Calu3 (cell line): ENCODE measurements around the gene PYGO1. TPM values are rescaled to one million over a fixed set of nuclear protein-coding genes. Genes with fewer than 3 reads are reported as not detected.

Source experiments
- BruUV-seq: library from RNA; stranded (reverse); fragments of 400-500 nt; replicated peaks from 2 replicates; lab custom pipeline; 2021; lab: Mats Ljungman, UMichigan
- CTCF ChIA-PET: fragments of 300-600 bp; sonication (Branson Sonifier 250); formaldehyde crosslinking; loops from one replicate; lab custom pipeline; 2022; ENCODE audit warnings: antibody characterized with exemption; lab: Charles Lee
- DNase-seq: peaks from one replicate; pipeline ENCODE4 v3.0.0; 2022
- H3K27ac Mint-ChIP-seq: one replicate; pipeline ENCODE4 v1.8.0; 2022; ENCODE audit warnings: mixed read lengths; ENCODE audit not compliant: unreplicated experiment
- H3K27me3 Mint-ChIP-seq: one replicate; pipeline ENCODE4 v1.8.0; 2022; ENCODE audit warnings: mixed read lengths; ENCODE audit not compliant: unreplicated experiment
- H3K36me3 Mint-ChIP-seq: one replicate; pipeline ENCODE4 v1.8.0; 2022; ENCODE audit warnings: mild to moderate bottlenecking, moderate library complexity, mixed read lengths; ENCODE audit not compliant: insufficient read depth, unreplicated experiment
- H3K4me1 Mint-ChIP-seq: one replicate; pipeline ENCODE4 v1.8.0; 2022; ENCODE audit warnings: mild to moderate bottlenecking, low read depth, mixed read lengths; ENCODE audit not compliant: unreplicated experiment
- H3K4me3 Mint-ChIP-seq: one replicate; pipeline ENCODE4 v1.8.0; 2022; ENCODE audit warnings: mild to moderate bottlenecking, low read depth, moderate library complexity, mixed read lengths; ENCODE audit not compliant: unreplicated experiment
- H3K9me3 Mint-ChIP-seq: one replicate; pipeline ENCODE4 v1.8.0; 2022; ENCODE audit warnings: low read depth, mixed read lengths; ENCODE audit not compliant: unreplicated experiment
- intact Hi-C: fragments of 100-400 bp; cut with micrococcal nuclease; formaldehyde crosslinking; loops from one replicate; pipeline ENCODE4 v1.10.0; 2022; ENCODE audit not compliant: unreplicated experiment
- total RNA-seq: library from RNA; stranded (reverse); gene quantifications from 2 replicates; pipeline ENCODE4 v1.2.3, GENCODE V29; 2022
- TF ChIP-seq, protein P1 (sequence below): fragments of 200-600 bp; IDR thresholded peaks from one replicate; pipeline ENCODE4 v1.8.0; 2022; ENCODE audit warnings: antibody characterized with exemption; ENCODE audit not compliant: unreplicated experiment

The PYGO1 gene
- total RNA-seq, 1 experiment from 2014 or later = 2.8 TPM

DNA sequence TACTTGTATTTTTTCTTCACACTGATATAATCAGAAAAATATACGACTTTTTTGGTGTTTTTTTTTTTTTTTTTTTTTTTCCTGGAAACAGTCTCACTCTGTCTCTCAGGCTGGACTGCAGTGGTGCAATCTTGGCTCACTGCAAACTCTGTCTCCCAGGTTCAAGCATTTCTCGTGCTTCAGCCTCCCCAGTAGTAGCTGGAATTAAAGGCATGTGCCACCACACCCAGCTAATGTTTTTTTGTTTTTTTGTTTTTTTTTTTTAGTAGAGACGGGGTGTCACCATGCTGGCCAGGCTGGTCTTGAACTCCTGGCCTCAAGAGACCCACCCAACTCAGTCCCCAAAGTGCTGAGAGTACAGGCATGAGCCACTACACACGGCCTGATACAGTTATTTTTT lies 59.3 kb downstream of the PYGO1 start:
- Mint-ChIP-seq H3K4me3 (no peak overlapping the region), H3K36me3 (no peaks in the 10 kb centered on the region), H3K27ac (no peak overlapping the region), H3K27me3 (peaks cover 10% of the 10 kb centered on the region), H3K4me1 (peaks cover 7% of the 10 kb centered on the region), H3K9me3 (no peaks in the 10 kb centered on the region)
- BruUV-seq = no TSS peak
- intact Hi-C loops = loop anchor here (10.0 kb wide), 1 partner anchor 266 kb away; no protein-coding TSS in a partner anchor
- TF ChIP-seq, protein P1, sequence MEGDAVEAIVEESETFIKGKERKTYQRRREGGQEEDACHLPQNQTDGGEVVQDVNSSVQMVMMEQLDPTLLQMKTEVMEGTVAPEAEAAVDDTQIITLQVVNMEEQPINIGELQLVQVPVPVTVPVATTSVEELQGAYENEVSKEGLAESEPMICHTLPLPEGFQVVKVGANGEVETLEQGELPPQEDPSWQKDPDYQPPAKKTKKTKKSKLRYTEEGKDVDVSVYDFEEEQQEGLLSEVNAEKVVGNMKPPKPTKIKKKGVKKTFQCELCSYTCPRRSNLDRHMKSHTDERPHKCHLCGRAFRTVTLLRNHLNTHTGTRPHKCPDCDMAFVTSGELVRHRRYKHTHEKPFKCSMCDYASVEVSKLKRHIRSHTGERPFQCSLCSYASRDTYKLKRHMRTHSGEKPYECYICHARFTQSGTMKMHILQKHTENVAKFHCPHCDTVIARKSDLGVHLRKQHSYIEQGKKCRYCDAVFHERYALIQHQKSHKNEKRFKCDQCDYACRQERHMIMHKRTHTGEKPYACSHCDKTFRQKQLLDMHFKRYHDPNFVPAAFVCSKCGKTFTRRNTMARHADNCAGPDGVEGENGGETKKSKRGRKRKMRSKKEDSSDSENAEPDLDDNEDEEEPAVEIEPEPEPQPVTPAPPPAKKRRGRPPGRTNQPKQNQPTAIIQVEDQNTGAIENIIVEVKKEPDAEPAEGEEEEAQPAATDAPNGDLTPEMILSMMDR = no peak
- DNase-seq = no peak
- CTCF ChIA-PET = interaction anchor here (0.8 to 0.9 kb wide), 2 partner anchors 12 to 98 kb away, joined by 4 to 5 read pairs; no protein-coding TSS in a partner anchor

DNA sequence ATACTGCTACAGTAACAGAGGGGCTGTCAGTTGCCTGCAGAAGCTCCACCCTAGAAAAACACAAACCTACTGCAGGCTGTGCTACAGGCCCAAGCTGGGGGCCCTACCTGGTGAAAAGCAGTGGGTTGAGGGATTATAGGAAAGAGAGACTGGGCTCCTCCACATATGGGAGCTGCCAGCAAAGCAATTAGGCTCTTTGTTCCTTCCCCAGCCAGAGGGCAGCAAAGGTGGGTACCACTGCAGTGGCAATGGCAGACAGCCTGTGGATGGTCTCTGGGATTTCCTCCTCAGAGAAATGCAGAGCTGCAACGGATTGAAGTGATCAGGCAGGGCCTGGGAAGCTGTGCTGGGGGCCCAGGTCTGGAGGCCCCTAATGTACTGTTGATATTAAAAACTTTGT lies 61.0 kb downstream of the PYGO1 start:
- CTCF ChIA-PET = interaction anchor here (0.8 to 1.3 kb wide), 5 partner anchors 15 to 117 kb away, joined by 3 to 14 read pairs (median 4); no protein-coding TSS in a partner anchor
- no peak overlapping the region for H3K27ac Mint-ChIP-seq
- H3K27me3 Mint-ChIP-seq = peaks cover 26% of the 10 kb centered on the region
- BruUV-seq = no TSS peak
- H3K4me1 Mint-ChIP-seq = peaks cover 7% of the 10 kb centered on the region
- no peaks in the 10 kb centered on the region for H3K36me3 Mint-ChIP-seq
- no peak for DNase-seq
- intact Hi-C loops = loop anchor here (10.0 kb wide), 1 partner anchor 268 kb away; no protein-coding TSS in a partner anchor
- H3K9me3 Mint-ChIP-seq = no peaks in the 10 kb centered on the region
- TF ChIP-seq, protein P1 = no peak
- no peak overlapping the region for H3K4me3 Mint-ChIP-seq

DNA sequence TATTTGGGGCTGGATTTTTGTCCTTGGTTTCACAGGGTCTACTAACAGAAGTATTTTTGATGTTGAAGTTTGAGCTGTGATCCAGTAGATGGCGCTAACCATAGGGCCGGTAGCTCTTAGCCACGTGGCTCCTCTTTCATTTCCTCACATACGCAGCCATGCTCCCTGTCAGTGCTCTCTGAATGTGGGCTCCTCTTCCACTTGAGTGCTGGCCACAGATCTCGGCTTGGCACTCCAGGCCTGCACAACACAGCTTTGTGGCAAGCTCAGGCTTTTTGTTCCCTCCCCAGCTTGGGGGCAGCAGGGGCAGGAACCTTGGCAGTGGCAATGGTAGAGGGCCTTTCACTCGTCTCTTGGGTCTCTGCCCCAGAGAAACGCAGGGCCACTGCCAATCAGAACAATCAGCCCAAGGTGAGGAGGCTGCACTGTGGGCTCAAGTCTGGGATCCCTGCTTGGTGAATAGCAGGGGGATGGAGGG lies 61.5 kb downstream of the PYGO1 start:
- no TSS peak for BruUV-seq
- no peak overlapping the region for H3K27ac Mint-ChIP-seq
- CTCF ChIA-PET = interaction anchor here (0.8 to 1.6 kb wide), 8 partner anchors 10 to 117 kb away, joined by 3 to 14 read pairs (median 6); no protein-coding TSS in a partner anchor
- H3K4me3 Mint-ChIP-seq = no peak overlapping the region
- DNase-seq = peak; percentile 38
- H3K9me3 Mint-ChIP-seq = no peaks in the 10 kb centered on the region
- peaks cover 7% of the 10 kb centered on the region for H3K4me1 Mint-ChIP-seq
- intact Hi-C loops = loop anchor here (1.0 to 10.0 kb wide), 2 partner anchors 115 to 268 kb away; no protein-coding TSS in a partner anchor
- H3K36me3 Mint-ChIP-seq = no peaks in the 10 kb centered on the region
- TF ChIP-seq, protein P1 = peak; percentile 64
- peaks cover 32% of the 10 kb centered on the region for H3K27me3 Mint-ChIP-seq

DNA sequence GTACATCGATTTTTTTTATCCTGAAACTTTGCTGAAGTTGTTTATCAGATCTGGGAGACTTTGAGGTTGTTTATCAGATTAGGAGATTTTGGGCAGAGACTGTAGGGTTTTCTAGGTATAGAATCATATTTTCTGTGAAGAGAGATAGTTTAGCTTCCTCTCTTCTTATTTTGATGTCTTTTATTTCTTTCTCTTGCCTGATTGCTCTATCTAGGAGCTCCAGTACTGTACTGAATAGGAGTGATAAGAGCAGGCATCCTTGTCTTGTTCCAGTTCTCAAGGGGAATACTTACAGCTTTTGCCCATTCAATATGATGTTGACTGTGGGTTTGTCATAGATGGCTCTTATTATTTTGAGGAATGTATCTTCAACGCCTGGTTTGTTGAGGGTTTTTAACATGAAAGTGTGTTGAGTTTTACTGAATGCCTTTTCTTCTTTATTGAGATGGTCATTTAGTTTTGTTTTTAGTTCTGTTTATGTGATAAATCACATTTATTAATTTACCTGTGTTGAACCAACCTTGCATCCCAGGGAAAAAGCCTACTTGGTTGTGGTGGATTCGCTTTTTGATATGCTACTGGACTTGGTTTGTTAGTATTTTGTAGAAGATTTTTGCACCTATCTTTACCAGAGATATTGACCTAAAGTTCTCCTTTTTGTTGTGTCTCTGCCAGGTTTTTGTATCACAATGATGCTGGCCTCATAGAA lies 65.2 kb downstream of the PYGO1 start:
- DNase-seq = no peak
- peaks cover 37% of the 10 kb centered on the region for H3K27me3 Mint-ChIP-seq
- H3K9me3 Mint-ChIP-seq = no peaks in the 10 kb centered on the region
- TF ChIP-seq, protein P1 = no peak
- intact Hi-C loops = loop anchor here (10.0 kb wide), 1 partner anchor 272 kb away; no protein-coding TSS in a partner anchor
- no peaks in the 10 kb centered on the region for H3K36me3 Mint-ChIP-seq
- H3K4me3 Mint-ChIP-seq = no peak overlapping the region
- no peak overlapping the region for H3K27ac Mint-ChIP-seq
- CTCF ChIA-PET = no interaction called here
- H3K4me1 Mint-ChIP-seq = no peaks in the 10 kb centered on the region
- BruUV-seq = no TSS peak
